OCI-LY7 (cell line): ENCODE measurements around the gene L3HYPDH. TPM values are rescaled to one million over a fixed set of nuclear protein-coding genes. Genes with fewer than 3 reads are reported as not detected.
"Not testable (repeated sequence)": the region's sequence is repeated elsewhere in the genome, so short reads cannot be mapped to it uniquely, and the experiment has no call there.

Experiments used
- BruUV-seq: library from RNA; stranded (reverse); fragments of 400-500 nt; replicated peaks from 2 replicates; lab custom pipeline; 2021; lab: Mats Ljungman, UMichigan
- CTCF ChIA-PET: fragments of 300-600 bp; sonication (Branson Sonifier 250); formaldehyde crosslinking; loops from one replicate; lab custom pipeline; 2022; ENCODE audit warnings: antibody characterized with exemption; ENCODE audit not compliant: unreplicated experiment; lab: Charles Lee
- POLR2A ChIA-PET: fragments of 300-600 bp; sonication (Branson Sonifier 250); formaldehyde crosslinking; loops from one replicate; lab custom pipeline; 2022; ENCODE audit warnings: antibody characterized with exemption; lab: Charles Lee
- DNase-seq: peaks from one replicate; pipeline ENCODE4 v3.0.0-alpha.2; 2015; ENCODE audit warnings: low spot score
- H2AFZ ChIP-seq: fragments of 200-600 bp; sonication (generic), shearing (Covaris generic); 2 replicates; pipeline ENCODE4 v1.6.1; 2014; ENCODE audit warnings: mild to moderate bottlenecking, antibody characterized with exemption, low read length, moderate library complexity
- H3K27ac ChIP-seq: fragments of 200-600 bp; sonication (generic); 2 replicates; pipeline ENCODE4 v1.5.1; 2014; ENCODE audit warnings: mixed run types, low read depth, mild to moderate bottlenecking, moderate library complexity, low read length, inconsistent platforms; ENCODE audit not compliant: poor library complexity, severe bottlenecking
- H3K36me3 ChIP-seq: fragments of 200-600 bp; sonication (generic); 2 replicates; pipeline ENCODE4 v1.6.1; 2014; ENCODE audit warnings: mild to moderate bottlenecking, antibody characterized with exemption, low read length, moderate library complexity, mixed read lengths; ENCODE audit not compliant: insufficient read depth
- H3K4me1 ChIP-seq: fragments of 200-600 bp; sonication (generic); 2 replicates; pipeline ENCODE4 v1.5.1; 2014; ENCODE audit warnings: mild to moderate bottlenecking, low read length; ENCODE audit not compliant: insufficient read depth, poor library complexity, severe bottlenecking
- H3K4me2 ChIP-seq: fragments of 200-600 bp; sonication (generic); 2 replicates; pipeline ENCODE4 v1.6.1; 2014; ENCODE audit warnings: mild to moderate bottlenecking, low read length
- H3K4me3 ChIP-seq: fragments of 200-600 bp; sonication (generic); 2 replicates; pipeline ENCODE4 v1.5.1; 2014; ENCODE audit warnings: mild to moderate bottlenecking, low read depth, low read length; ENCODE audit not compliant: poor library complexity, severe bottlenecking
- H3K79me2 ChIP-seq: fragments of 200-600 bp; sonication (generic); 2 replicates; pipeline ENCODE4 v1.6.1; 2016; ENCODE audit warnings: low read depth, mild to moderate bottlenecking, low read length, moderate library complexity, mixed read lengths; ENCODE audit not compliant: insufficient read depth
- H3K9me2 ChIP-seq: fragments of 200-600 bp; sonication (generic); 2 replicates; pipeline ENCODE4 v1.6.1; 2016; ENCODE audit warnings: mild to moderate bottlenecking, low read length, mixed read lengths; ENCODE audit not compliant: insufficient read depth
- H3K9me3 ChIP-seq: fragments of 200-600 bp; sonication (generic); 2 replicates; pipeline ENCODE4 v1.6.1; 2014; ENCODE audit warnings: mild to moderate bottlenecking, mixed run types, low read length, mixed read lengths
- H4K20me1 ChIP-seq: fragments of 200-600 bp; sonication (generic); 2 replicates; pipeline ENCODE4 v1.6.1; 2014; ENCODE audit warnings: mild to moderate bottlenecking, antibody characterized with exemption, low read length, moderate library complexity, mixed read lengths; ENCODE audit not compliant: insufficient read depth
- CTCF ChIP-seq: fragments of 200-600 bp; sonication (generic); conservative IDR thresholded peaks from 2 replicates; pipeline ENCODE4 v1.5.1; 2014; ENCODE audit warnings: mild to moderate bottlenecking, antibody characterized with exemption, low read length, moderate library complexity, mixed read lengths
- EZH2phosphoT487 ChIP-seq: fragments of 200-600 bp; sonication (generic); IDR thresholded peaks from 2 replicates; pipeline ENCODE4 v1.6.1; 2018; ENCODE audit warnings: low read depth, borderline replicate concordance, mild to moderate bottlenecking, mixed run types, antibody characterized with exemption, low read length, moderate library complexity, mixed read lengths
- intact Hi-C: fragments of 100-400 bp; cut with micrococcal nuclease; formaldehyde crosslinking; loops from one replicate; pipeline ENCODE4 v1.10.0; 2022; ENCODE audit not compliant: unreplicated experiment
- total RNA-seq, 2 experiments: library from RNA; depleted of rRNA in 1 of 2; stranded (reverse); fragments of >200 nt in 1 of 2; shearing (Covaris generic) in 1 of 2; gene quantifications; 2 replicates each; pipeline ENCODE4 v1.2.3, GENCODE V29; 2014 to 2022

L3HYPDH gene
- total RNA-seq, 2 experiments from 2014 or later = 36.6 to 43.2 TPM

DNA sequence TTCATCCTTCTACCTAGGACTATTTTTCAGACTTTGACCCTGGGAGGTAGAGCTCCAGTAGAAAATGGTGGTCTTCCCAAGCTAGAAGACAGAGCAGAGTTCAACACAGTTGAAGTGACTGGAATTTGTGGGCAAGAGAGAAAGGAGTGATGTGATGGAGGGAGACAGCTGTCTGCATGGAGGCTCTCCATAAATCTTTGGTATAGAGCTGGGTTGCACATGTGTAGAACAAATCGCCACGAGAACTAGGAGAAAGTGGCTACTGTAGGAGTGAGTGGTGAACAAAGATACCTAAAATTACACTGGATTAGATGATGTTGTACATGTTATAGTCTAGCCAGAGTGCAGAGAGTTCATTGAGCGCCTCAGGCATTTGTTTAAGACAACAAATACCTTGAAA is 33.5 kb downstream of the L3HYPDH start:
- H4K20me1 ChIP-seq = no peaks in the 10 kb centered on the region
- peaks cover 9% of the 10 kb centered on the region for H3K36me3 ChIP-seq
- H3K27ac ChIP-seq = no peak overlapping the region
- H3K4me2 ChIP-seq = no peak overlapping the region
- TF ChIP-seq CTCF = no peak
- no peak for TF ChIP-seq EZH2phosphoT487
- BruUV-seq = no TSS peak
- H3K4me1 ChIP-seq = no peaks in the 10 kb centered on the region
- no peaks in the 10 kb centered on the region for H3K79me2 ChIP-seq
- H3K9me2 ChIP-seq = no peaks in the 10 kb centered on the region
- H2AFZ ChIP-seq = no peak overlapping the region
- no peaks in the 10 kb centered on the region for H3K9me3 ChIP-seq
- ChIA-PET CTCF (no interaction called here), POLR2A (interaction anchor here (0.8 kb wide), 3 partner anchors 9 to 292 kb away, joined by 3 read pairs; no protein-coding TSS in a partner anchor)
- DNase-seq = no peak
- no peak overlapping the region for H3K4me3 ChIP-seq
- intact Hi-C loops = no loop called here

GRCh38 chr14:59448673-59449072 is 35.5 kb downstream of the L3HYPDH start:
- H3K79me2 ChIP-seq, H4K20me1 ChIP-seq, BruUV-seq, H2AFZ ChIP-seq, DNase-seq, POLR2A ChIA-PET, H3K4me3 ChIP-seq, intact Hi-C loops, H3K9me2 ChIP-seq, H3K27ac ChIP-seq, H3K4me2 ChIP-seq, H3K9me3 ChIP-seq, H3K36me3 ChIP-seq, H3K4me1 ChIP-seq: not testable (repeated sequence)
- CTCF ChIA-PET = interaction anchor here (1.0 kb wide), 1 partner anchor 324 kb away, joined by 3 read pairs; no protein-coding TSS in a partner anchor

DNA sequence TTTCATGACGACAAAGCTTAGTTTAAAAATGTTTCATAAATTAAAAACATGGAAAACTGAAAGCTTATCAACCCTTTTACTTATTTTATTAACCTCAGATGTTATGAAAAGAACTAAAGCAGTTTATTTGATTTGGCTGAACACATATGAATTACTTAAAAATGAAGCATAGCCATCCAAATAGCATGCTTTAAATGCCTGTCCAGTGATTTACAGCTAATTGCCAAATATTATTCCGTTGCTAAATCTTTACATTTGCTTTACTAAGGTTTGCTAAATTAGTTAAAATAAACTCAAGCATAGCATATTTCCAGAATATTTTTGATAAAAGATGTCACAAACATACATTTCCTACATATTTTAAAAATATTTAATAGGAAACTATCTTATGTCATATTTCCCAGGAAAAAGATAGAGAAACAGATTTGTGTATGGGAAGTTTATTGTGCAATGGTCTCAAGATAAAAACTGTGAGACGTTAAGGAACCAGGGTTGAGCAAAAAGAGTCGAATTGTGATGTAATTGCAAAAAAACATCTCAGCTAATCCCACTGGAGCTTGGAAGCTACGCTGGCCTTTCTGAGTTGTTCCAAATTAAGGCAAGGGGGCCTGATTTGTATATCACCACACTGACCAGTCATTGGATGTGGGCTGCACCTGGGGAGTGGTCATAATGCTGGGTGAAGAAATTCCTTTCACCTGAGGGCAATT is 44.8 kb downstream of the L3HYPDH start:
- CTCF ChIA-PET = no interaction called here
- Histone ChIP-seq H3K9me3 (no peaks in the 10 kb centered on the region), H3K4me3 (no peak overlapping the region), H3K4me1 (peaks cover 5% of the 10 kb centered on the region), H3K4me2 (no peak overlapping the region), H3K9me2 (no peaks in the 10 kb centered on the region), H4K20me1 (no peaks in the 10 kb centered on the region), H3K79me2 (no peaks in the 10 kb centered on the region), H3K27ac (no peak overlapping the region), H3K36me3 (peaks cover 7% of the 10 kb centered on the region; the same call in 1 of the 2 replicates), H2AFZ (no peak overlapping the region)
- BruUV-seq = no TSS peak
- no peak for TF ChIP-seq EZH2phosphoT487
- intact Hi-C loops = no loop called here
- POLR2A ChIA-PET = interaction anchor here (0.7 to 1.8 kb wide), 4 partner anchors 16 to 310 kb away, joined by 3 to 7 read pairs (median 3); no protein-coding TSS in a partner anchor
- no peak for DNase-seq
